ENCODE results near the gene CNRIP1.

The CNRIP1 gene

GRCh38 chr2:68250196-68250595, 69.6 kb downstream of the CNRIP1 start:
- DNase-seq = peak; percentile 40

DNA sequence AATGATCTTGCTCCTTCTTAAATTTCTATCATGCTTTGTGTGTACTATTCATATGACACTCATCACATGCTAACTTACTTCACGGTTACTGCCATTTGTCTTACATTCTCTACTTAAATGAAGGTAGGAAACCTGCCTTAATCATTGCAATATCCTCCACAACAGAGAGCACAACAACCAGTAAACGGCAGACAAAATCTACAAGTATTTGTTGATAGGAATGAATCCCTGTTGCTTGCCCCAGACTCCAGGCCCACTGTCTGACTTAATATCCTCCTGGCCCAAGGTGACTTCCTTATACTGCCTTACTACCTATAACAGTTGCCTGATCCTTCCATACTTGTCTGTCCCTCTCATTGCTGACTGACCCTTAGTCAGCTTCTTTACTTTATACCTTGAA, 70.9 kb downstream of the CNRIP1 start:
- no peak for DNase-seq

DNA sequence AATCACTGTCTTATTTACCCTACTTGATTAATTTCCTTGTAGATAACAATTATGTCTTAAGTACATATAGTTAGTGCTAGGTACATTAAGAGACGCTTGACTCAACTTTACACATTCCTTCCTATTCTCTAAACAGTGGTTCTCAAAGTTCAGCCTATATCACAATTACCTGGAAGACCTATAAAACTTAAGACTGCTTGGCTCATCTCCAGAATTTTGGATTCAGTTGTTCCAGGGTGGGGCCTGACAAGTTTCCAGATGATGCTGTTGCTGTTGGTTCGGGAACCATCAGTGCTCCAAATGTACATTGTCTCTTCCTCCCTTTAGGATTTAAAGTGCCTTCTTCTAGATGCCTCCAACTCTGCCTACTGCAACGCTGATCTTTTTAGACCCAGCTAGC, 71.4 kb downstream of the CNRIP1 start:
- no peak for DNase-seq

GRCh38 chr2:68246396-68246795, 73.4 kb downstream of the CNRIP1 start:
- DNase-seq = peak; percentile 26

DNA sequence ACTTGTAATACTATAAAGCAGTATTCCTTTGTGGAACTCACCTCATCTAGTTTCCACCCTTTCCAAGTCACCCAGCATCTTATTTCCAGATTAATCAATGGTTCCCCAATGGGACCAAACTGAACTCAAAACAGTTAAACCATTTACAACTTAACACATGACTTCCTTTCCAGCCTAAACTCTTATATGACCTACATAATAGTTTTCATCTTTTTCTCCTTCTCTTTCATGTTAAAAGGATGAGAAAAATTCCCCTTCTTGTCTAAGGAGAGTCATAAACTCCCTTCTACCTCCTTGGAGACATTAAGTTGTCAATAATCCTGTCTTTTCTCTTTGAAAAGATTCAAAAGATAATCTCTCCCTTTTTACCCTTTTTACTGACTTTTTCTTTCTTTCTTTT, 74.1 kb downstream of the CNRIP1 start:
- DNase-seq = no peak

DNA sequence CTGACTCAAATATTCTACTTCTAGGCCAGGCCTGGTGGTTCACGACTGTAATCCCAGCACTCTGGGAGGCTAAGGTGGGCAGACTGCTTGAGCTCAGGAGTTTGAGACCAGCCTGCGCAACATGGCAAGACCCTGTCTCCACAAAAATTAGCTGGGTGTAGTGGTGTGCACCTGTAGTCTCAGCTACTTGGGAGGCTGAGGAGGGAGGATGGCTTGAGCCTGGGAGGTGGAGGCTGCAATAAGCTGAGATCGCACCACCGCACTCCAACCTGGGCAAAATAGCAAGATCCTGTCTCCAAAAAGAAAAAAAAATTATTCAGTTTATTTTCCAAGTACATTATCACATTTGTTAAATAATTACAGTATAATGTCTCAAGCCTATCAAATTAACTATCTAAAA, 74.7 kb downstream of the CNRIP1 start:
- DNase-seq = no peak

DNA sequence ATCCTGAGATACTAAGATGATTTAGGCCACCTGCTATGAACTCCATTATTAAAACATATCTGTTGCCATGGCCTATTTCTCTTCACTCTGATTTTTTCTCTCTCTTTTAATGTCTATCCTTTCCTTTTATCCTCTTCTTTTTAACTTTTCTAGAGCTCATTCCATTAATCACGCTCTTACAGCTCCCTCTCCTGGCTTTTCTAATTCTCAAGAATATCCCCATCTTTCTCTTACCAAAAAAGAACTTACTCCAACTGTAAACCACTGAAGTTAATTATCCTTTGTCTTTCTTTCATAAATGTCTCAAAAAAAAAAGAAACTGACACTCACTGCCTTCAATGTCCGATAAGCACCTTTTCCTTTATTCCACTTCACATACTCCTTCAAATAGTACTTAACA, 75.3 kb downstream of the CNRIP1 start:
- no peak for DNase-seq

Data from inflammatory macrophage treated with lipopolysaccharide for 4 hours (primary cell).